GM10847 (cell line): ENCODE measurements around the gene CCDC61.

Experiments
- POLR2A ChIP-seq: IDR thresholded peaks from 2 replicates; pipeline ENCODE4 v1.6.1; 2011; ENCODE audit not compliant: insufficient read length; ENCODE audit errors: extremely low read depth

CCDC61 gene

GRCh38 chr19:45999653-46000121, 4.4 kb downstream of the CCDC61 start:
- TF ChIP-seq POLR2A = no peak

DNA sequence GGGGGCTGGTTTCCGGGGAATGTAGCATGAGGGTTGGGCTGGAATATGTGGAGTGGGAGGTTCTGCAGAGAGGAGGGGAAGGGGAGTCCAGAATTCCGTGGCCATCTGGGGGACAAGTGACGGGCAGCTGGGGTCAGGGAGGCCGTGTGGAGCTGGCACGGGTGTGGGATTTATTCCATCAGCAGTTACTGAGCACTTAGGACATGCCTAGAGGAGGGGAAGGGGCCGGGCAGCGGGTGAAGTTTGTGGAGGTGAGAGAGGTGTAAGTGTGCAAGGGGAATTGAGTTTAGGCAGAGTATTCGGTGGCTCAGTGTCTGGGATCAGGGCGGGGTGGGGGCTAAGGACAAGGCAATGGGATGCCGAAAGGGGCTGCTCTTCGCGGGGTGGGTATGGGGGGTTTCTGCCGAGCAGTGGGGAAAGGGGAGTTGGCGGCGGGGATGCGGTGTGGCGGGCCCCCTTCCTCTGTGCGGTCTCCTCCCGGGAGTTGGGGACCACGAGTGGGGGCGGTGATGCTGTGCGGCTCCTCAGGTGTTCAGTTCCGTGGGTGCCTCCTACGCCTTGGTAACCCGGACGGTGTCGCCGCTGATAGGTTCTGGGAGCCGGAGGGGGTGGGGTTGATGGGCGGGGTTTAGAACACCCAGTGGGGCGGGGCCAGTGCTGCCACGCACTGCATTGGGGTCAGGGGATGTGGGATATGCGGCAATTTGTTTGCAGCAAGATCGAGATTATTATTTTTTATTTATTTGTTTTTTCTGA, 5.4 kb downstream of the CCDC61 start:
- no peak for TF ChIP-seq POLR2A

- TF ChIP-seq POLR2A = no peak
Observed at GRCh38 chr19:46002678-46003275, 7.5 kb downstream of the CCDC61 start.

GRCh38 chr19:46006411-46006810, 11.1 kb downstream of the CCDC61 start:
- TF ChIP-seq POLR2A = no peak

- TF ChIP-seq POLR2A = no peak
Observed at GRCh38 chr19:46009530-46010510, 14.6 kb downstream of the CCDC61 start.

- TF ChIP-seq POLR2A = no peak
Observed at GRCh38 chr19:46014534-46014933, 19.3 kb downstream of the CCDC61 start.

DNA sequence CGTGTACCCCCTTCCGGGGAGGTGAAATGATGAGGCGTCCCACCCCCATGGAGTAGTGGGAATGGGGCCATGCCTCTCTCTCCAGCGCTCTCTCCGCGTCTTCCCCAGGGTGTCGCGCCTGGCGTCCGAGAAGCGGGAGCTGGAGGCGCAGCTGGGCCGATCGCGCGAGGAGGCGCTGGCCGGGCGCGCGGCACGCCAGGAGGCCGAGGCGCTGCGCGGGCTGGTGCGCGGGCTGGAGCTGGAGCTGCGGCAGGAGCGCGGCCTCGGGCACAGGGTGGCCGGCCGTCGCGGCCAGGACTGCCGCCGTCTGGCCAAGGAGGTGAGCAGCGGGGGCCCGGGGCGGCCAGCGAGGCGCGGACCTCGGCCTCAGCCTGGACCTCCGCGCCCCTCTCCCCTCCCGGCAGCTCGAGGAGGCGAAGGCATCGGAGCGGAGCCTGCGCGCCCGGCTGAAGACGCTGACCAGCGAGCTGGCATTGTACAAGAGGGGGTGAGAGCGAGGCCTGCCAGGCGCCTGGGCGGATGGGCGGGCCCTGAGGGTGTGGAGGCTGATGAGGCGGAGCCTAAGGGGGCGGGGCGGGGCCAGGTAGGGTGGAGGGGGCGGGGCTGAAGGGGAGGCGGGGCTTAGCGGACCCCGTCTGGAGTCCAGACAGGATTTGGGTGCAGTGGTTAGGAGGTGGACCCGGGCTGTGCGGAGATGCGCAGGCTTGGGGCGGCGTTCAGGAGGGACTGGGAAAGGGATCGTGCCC, 19.8 kb downstream of the CCDC61 start:
- no peak for TF ChIP-seq POLR2A

GRCh38 chr19:46015687-46016425, 20.6 kb downstream of the CCDC61 start:
- TF ChIP-seq POLR2A = no peak

- TF ChIP-seq POLR2A = no peak
Observed at GRCh38 chr19:46016426-46017094, 21.3 kb downstream of the CCDC61 start.

DNA sequence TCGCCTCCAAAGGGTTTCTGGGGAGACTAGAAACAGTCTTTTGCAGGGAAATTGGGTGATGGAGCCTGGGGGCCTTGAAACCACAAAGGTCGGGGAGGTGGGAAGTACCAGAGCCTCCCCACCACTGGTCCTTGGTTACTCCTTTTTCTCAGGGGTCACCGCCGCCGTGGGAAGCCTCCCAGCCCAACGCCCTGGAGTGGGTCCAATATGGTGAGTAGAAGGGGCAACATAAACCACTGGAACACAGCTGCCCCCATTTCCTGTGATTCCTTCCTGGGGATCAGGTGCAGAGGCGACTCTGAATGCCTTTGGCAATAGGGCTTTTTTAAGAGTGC, 21.8 kb downstream of the CCDC61 start:
- TF ChIP-seq POLR2A = no peak

DNA sequence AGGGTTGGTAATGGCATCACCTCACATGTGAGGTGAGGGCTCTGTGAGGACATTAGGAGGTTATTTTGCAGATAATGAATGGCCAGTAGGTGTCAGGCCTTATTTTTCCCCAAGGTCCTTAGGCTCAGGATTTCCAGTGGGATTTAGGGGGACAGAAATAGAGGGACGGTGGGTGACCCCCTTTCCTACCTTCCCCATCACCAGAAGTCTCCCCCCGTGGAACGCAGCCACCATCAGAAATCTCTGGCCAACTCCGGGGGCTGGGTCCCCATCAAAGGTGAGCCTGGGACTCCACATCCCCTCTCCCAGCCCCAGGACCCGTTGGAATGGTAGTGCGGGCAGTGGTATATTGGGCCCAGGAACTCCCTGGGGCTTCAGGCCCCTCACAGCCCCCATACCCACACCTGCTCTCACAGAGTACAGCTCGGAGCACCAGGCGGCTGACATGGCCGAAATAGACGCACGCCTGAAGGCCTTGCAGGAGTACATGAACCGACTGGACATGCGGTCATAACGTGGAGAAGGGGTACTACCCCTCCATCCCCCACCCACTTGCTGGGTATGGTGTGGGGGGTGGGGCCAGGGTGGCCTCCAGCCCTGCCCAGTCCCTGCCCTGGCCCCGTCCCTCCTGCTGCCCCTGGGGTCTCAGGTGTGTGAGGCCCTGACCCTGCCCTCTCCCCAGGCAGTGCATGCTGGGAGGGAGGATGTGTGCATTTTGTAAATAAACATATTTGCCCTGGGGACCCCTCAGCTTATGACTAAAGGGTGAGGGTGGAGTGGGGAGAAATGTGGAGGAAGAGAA, 22.8 kb downstream of the CCDC61 start:
- TF ChIP-seq POLR2A = no peak

DNA sequence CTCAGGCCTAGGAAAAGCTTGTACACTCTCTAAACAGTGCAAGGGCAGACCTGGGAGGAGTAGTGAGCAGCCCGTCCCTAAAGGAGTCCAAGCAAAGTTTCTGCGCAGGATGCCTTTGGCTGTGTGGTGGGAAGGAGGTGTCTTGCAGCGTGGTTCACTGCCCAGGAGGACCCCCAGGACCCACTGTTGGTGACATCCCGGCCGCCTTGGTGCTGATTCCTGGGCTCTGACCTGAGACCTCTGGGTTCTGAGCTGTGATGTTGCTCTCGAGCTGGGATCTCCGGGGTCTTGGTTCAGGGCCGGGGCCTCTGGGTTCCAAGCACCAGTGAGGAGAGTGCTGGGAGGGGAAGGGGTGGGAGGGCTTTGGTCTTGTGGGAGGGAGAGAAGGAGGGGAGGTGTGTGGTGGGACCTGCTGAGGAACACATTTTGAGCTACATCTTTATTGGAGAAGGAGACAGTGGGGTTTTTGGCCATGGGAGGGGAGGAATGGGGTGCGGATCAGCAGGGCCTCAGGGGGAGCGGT, 23.5 kb downstream of the CCDC61 start:
- no peak for TF ChIP-seq POLR2A

GRCh38 chr19:46019270-46019669, 24.0 kb downstream of the CCDC61 start:
- no peak for TF ChIP-seq POLR2A

DNA sequence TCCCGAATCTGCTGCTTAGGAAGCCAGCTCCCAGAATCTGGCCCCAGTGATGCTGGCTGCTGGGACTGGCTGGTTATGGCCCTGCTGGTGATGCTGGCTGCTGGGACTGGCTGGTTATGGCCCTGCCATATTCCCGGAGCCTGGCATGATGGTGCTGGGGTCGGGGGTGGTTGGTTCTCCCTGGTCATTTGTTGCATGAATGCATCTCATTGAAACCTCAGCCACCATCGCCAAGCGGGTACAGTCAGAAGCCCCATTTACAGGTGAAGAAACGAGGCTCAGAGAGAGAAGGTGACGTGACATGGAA, 25.5 kb downstream of the CCDC61 start:
- no peak for TF ChIP-seq POLR2A
